Right renal cortex interstitium (tissue), 3 donors: ENCODE data around the gene SYTL3. TPM values are rescaled to one million over a fixed set of nuclear protein-coding genes. Genes with fewer than 3 reads are reported as not detected.
"Not testable (repeated sequence)": the region's sequence is repeated elsewhere in the genome, so short reads cannot be mapped to it uniquely, and the experiment has no call there.

Experiments
- DNase-seq, 3 donors: peaks; one replicate each; pipeline ENCODE4 v3.0.0-alpha.2; 2013; ENCODE audit warnings: low read depth in 3 of 3, low spot score in 2 of 3
- polyA plus RNA-seq, 3 donors: library from polyadenylated mRNA; unstranded; fragments of 120-200 nt; gene quantifications; one replicate each; pipeline ENCODE4 v1.2.1, GENCODE V29; 2013; ENCODE audit not compliant: insufficient read length in 3 of 3

Gene SYTL3
- polyA plus RNA-seq, 3 donors: 3.5 to 4.4 (median 3.8) TPM

- no peak for DNase-seq
These were observed 11.4 kb downstream of the SYTL3 start for GRCh38 chr6:158661156-158661685.

GRCh38 chr6:158662607-158662953 is 12.7 kb downstream of the SYTL3 start:
- no peak for DNase-seq

GRCh38 chr6:158662954-158663624 is 13.2 kb downstream of the SYTL3 start:
- no peak for DNase-seq

GRCh38 chr6:158663625-158664165 is 13.8 kb downstream of the SYTL3 start:
- DNase-seq: no peak

- no peak for DNase-seq
These were observed 15.5 kb downstream of the SYTL3 start for GRCh38 chr6:158665332-158665731.

- no peak for DNase-seq
These were observed 16.9 kb downstream of the SYTL3 start for GRCh38 chr6:158666628-158667359.

GRCh38 chr6:158667360-158667981 is 17.6 kb downstream of the SYTL3 start:
- no peak for DNase-seq

GRCh38 chr6:158668707-158669103 is 18.9 kb downstream of the SYTL3 start:
- DNase-seq: no peak

- DNase-seq: no peak
These were observed 19.5 kb downstream of the SYTL3 start for GRCh38 chr6:158669145-158670035.

- not testable (repeated sequence) for DNase-seq
These were observed 22.3 kb downstream of the SYTL3 start for GRCh38 chr6:158672119-158672518.

- DNase-seq: no peak
These were observed 22.9 kb downstream of the SYTL3 start for GRCh38 chr6:158672726-158673125.

GRCh38 chr6:158674342-158675131 is 24.7 kb downstream of the SYTL3 start:
- no peak for DNase-seq

GRCh38 chr6:158677094-158677493 is 27.2 kb downstream of the SYTL3 start:
- not testable (repeated sequence) for DNase-seq

- DNase-seq: no peak
These were observed 28.2 kb downstream of the SYTL3 start for GRCh38 chr6:158677906-158678578.

- no peak for DNase-seq
These were observed 30.2 kb downstream of the SYTL3 start for GRCh38 chr6:158680015-158680414.

- DNase-seq: no peak
These were observed 30.6 kb downstream of the SYTL3 start for GRCh38 chr6:158680481-158680880.

GRCh38 chr6:158684311-158684710 is 34.5 kb downstream of the SYTL3 start:
- no peak for DNase-seq

- DNase-seq: no peak
These were observed 35.0 kb downstream of the SYTL3 start for GRCh38 chr6:158684745-158685324.

GRCh38 chr6:158686311-158686710 is 36.5 kb downstream of the SYTL3 start:
- no peak for DNase-seq
